Liver (tissue), 9 donors: Measurements from ENCODE around the gene SPRR1A. TPM values are rescaled to one million over a fixed set of nuclear protein-coding genes. Genes with fewer than 3 reads are reported as not detected.

Source experiments
- DNase-seq: peaks from one replicate; pipeline ENCODE4 v3.0.0-alpha.2; 2017; ENCODE audit warnings: low spot score
- H3K27ac ChIP-seq, 2 donors: one replicate each; pipeline ENCODE4 v1.7.0; 2013; ENCODE audit warnings: inconsistent platforms in 2 of 2, low read length in 2 of 2, control low read depth in 1 of 2, low read depth in 1 of 2, mild to moderate bottlenecking in 1 of 2
- H3K27me3 ChIP-seq, 4 donors: one replicate each; pipeline versions ENCODE4 v1.6.1 to v1.7.0; 2013; ENCODE audit warnings: low read length in 3 of 4, inconsistent platforms in 1 of 4, mild to moderate bottlenecking in 1 of 4, moderate library complexity in 1 of 4; ENCODE audit not compliant: control insufficient read depth in 4 of 4, insufficient read depth in 4 of 4
- H3K36me3 ChIP-seq, 4 donors: one replicate each; pipeline versions ENCODE4 v1.6.1 to v1.7.0; 2013; ENCODE audit warnings: low read length in 3 of 4, mild to moderate bottlenecking in 3 of 4, low read depth in 1 of 4, moderate library complexity in 1 of 4; ENCODE audit not compliant: control insufficient read depth in 4 of 4, insufficient read depth in 3 of 4
- H3K4me1 ChIP-seq, 4 donors: one replicate each; pipeline versions ENCODE4 v1.6.1 to v1.7.0; 2013; ENCODE audit warnings: low read length in 3 of 4, mild to moderate bottlenecking in 3 of 4, moderate library complexity in 1 of 4; ENCODE audit not compliant: control insufficient read depth in 4 of 4, insufficient read depth in 4 of 4
- H3K4me3 ChIP-seq, 3 donors: one replicate each; pipeline versions ENCODE4 v1.6.1 to v1.7.0; 2013; ENCODE audit warnings: low read length in 3 of 3, control low read depth in 1 of 3, low read depth in 1 of 3, mild to moderate bottlenecking in 1 of 3
- H3K9ac ChIP-seq, 2 donors: one replicate each; pipeline ENCODE4 v1.7.0; 2013; ENCODE audit warnings: low read length in 2 of 2, mild to moderate bottlenecking in 2 of 2, moderate library complexity in 2 of 2, control low read depth in 1 of 2, low read depth in 1 of 2
- H3K9me3 ChIP-seq, 4 donors: one replicate each; pipeline versions ENCODE4 v1.6.1 to v1.7.0; 2013; ENCODE audit warnings: low read length in 3 of 4; ENCODE audit not compliant: control insufficient read depth in 4 of 4
- ATF3 ChIP-seq: IDR thresholded peaks from 2 replicates; pipeline ENCODE4 v1.6.1; 2016; ENCODE audit warnings: antibody characterized with exemption
- EGR1 ChIP-seq, 2 donors: IDR thresholded peaks; 2 replicates each; pipeline ENCODE4 v1.6.1; 2016 to 2018; ENCODE audit warnings: antibody characterized with exemption in 2 of 2, low read depth in 2 of 2
- HNF4A ChIP-seq, 2 donors: conservative IDR thresholded peaks; 2 replicates each; pipeline ENCODE4 v1.6.1; 2016; ENCODE audit warnings: antibody characterized with exemption in 2 of 2, mild to moderate bottlenecking in 2 of 2
- JUND ChIP-seq, 2 donors: IDR thresholded peaks; 2 replicates each; pipeline ENCODE4 v1.6.1; 2016; ENCODE audit warnings: antibody characterized with exemption in 2 of 2
- MAX ChIP-seq: IDR thresholded peaks from 2 replicates; pipeline ENCODE4 v1.6.1; 2016; ENCODE audit warnings: antibody characterized with exemption
- RAD21 ChIP-seq, 2 donors: IDR thresholded peaks; 2 replicates each; pipeline ENCODE4 v1.6.1; 2016; ENCODE audit warnings: antibody characterized with exemption in 2 of 2, mild to moderate bottlenecking in 2 of 2
- REST ChIP-seq: IDR thresholded peaks from 2 replicates; pipeline ENCODE4 v1.6.1; 2016; ENCODE audit warnings: antibody characterized with exemption, mild to moderate bottlenecking
- RXRA ChIP-seq, 2 donors: IDR thresholded peaks; 2 replicates each; pipeline ENCODE4 v1.6.1; 2017 to 2018; ENCODE audit warnings: antibody characterized with exemption in 2 of 2, mild to moderate bottlenecking in 1 of 2
- TAF1 ChIP-seq: conservative IDR thresholded peaks from 2 replicates; pipeline ENCODE4 v1.6.1; 2016; ENCODE audit warnings: antibody characterized with exemption, mild to moderate bottlenecking
- YY1 ChIP-seq: IDR thresholded peaks from 2 replicates; pipeline ENCODE4 v1.6.1; 2016; ENCODE audit warnings: antibody characterized with exemption, mild to moderate bottlenecking
- ZBTB33 ChIP-seq: IDR thresholded peaks from 2 replicates; pipeline ENCODE4 v1.6.1; 2016; ENCODE audit warnings: antibody characterized with exemption
- WGBS: extraction: QIAGEN DNeasy Blood & Tissue Kit; methylation state at CpG from one replicate; pipeline ENCODE4 v1.1.7; 2013; 5-methylcytosine and 5-hydroxymethylcytosine counted together
- polyA plus RNA-seq, 2 donors: library from polyadenylated mRNA; stranded (reverse) in 1 of 2; unstranded in 1 of 2; fragments of 200-250 nt in 1 of 2; fragments of >200 nt in 1 of 2; fragmentation: Nextera tagmentation in 1 of 2; extraction: Ambion mirVana in 1 of 2; gene quantifications; one replicate each; pipeline versions ENCODE4 v1.2.1 to v1.2.3, GENCODE V29; 2013 to 2015
- total RNA-seq, 2 donors: library from RNA; depleted of rRNA; stranded (reverse); fragments of >200 nt; gene quantifications; one replicate each; pipeline ENCODE4 v1.2.3, GENCODE V29; 2014
- TF ChIP-seq, protein P1 (sequence below): fragments of 150-350 bp; IDR thresholded peaks from 2 replicates; pipeline ENCODE4 v1.5.1; 2017; ENCODE audit warnings: improper control_type of control experiment, low read depth, low read length; ENCODE audit not compliant: missing input control
- donor health status: healthy.
- donor health status: healthy.
- donor health status: healthy.
- donor health status: healthy.
- donor health status: healthy.

The SPRR1A gene
- total and polyA plus RNA-seq, 4 donors: not detected

GRCh38 chr1:152997901-152998300 is 14.0 kb downstream of the SPRR1A start:
- Histone ChIP-seq H3K4me3 (no peak overlapping the region), H3K9me3 (no peaks in the 10 kb centered on the region), H3K4me1 (no peaks in the 10 kb centered on the region), H3K27ac (no peak overlapping the region), H3K9ac (no peak overlapping the region), H3K27me3 (no peaks in the 10 kb centered on the region), H3K36me3 (no peaks in the 10 kb centered on the region)
- DNase-seq: no peak
- no peak for TF ChIP-seq TAF1
- TF ChIP-seq RAD21 (IDR thresholded peaks at IDR 0.05): no peak
- TF ChIP-seq JUND (IDR thresholded peaks at IDR 0.05): no peak
- TF ChIP-seq, protein P1, sequence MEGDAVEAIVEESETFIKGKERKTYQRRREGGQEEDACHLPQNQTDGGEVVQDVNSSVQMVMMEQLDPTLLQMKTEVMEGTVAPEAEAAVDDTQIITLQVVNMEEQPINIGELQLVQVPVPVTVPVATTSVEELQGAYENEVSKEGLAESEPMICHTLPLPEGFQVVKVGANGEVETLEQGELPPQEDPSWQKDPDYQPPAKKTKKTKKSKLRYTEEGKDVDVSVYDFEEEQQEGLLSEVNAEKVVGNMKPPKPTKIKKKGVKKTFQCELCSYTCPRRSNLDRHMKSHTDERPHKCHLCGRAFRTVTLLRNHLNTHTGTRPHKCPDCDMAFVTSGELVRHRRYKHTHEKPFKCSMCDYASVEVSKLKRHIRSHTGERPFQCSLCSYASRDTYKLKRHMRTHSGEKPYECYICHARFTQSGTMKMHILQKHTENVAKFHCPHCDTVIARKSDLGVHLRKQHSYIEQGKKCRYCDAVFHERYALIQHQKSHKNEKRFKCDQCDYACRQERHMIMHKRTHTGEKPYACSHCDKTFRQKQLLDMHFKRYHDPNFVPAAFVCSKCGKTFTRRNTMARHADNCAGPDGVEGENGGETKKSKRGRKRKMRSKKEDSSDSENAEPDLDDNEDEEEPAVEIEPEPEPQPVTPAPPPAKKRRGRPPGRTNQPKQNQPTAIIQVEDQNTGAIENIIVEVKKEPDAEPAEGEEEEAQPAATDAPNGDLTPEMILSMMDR: no peak
- TF ChIP-seq EGR1 (IDR thresholded peaks at IDR 0.05; ENCODE audit: low read depth in 2 of 2): no peak
- 54% methylated on average over 7 of the region's 7 CpGs for WGBS

DNA sequence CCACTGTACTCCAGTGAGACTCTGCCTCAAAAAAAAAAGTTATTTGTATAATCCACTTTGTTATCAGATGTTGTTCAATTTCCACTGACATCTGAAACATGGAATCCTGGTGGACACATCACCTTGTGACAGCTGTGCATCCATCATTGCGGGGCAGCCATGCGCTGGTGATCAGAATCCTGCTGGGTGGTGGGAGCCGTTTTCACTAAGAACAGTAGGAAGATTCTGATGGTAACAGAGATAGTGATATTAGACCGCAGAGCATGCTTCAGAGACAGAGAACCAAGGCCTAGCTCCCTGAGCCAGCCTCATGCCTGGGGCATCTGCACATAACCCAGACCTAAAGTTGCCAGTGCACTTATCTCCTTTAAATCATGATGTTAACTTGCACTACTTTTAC is 14.6 kb downstream of the SPRR1A start:
- TF ChIP-seq RAD21 (IDR thresholded peaks at IDR 0.05): no peak
- TF ChIP-seq ATF3: no peak
- no peak for TF ChIP-seq EGR1 (IDR thresholded peaks at IDR 0.05; ENCODE audit: low read depth in 2 of 2)
- TF ChIP-seq MAX: no peak
- no peak for TF ChIP-seq REST
- TF ChIP-seq YY1: no peak
- no peak for TF ChIP-seq TAF1
- no peak for TF ChIP-seq JUND (IDR thresholded peaks at IDR 0.05)
- no peak for TF ChIP-seq HNF4A (conservative IDR thresholded peaks at IDR 0.05)
- no peak for TF ChIP-seq ZBTB33
- TF ChIP-seq RXRA (IDR thresholded peaks at IDR 0.05): no peak
- no peaks in the 10 kb centered on the region for H3K9me3 ChIP-seq
- H3K4me3 ChIP-seq: no peak overlapping the region
- no peaks in the 10 kb centered on the region for H3K4me1 ChIP-seq
- H3K36me3 ChIP-seq: no peaks in the 10 kb centered on the region
- H3K27me3 ChIP-seq: no peaks in the 10 kb centered on the region
- DNase-seq: no peak
- WGBS: 87% methylated on average over 4 of the region's 4 CpGs
- no peak overlapping the region for H3K27ac ChIP-seq
- no peak overlapping the region for H3K9ac ChIP-seq
